Esophagus squamous epithelium (tissue), 5 donors: ENCODE data around the gene MAD1L1. TPM values are rescaled to one million over a fixed set of nuclear protein-coding genes. Genes with fewer than 3 reads are reported as not detected.

ENCODE experiments used
- DNase-seq: peaks from one replicate; lab custom pipeline; 2025; lab: John Stamatoyannopoulos, UW
- H3K27ac ChIP-seq, 4 donors: fragments of 200-600 bp; sonication (generic); one replicate each; pipeline ENCODE4 v1.5.1; 2016 to 2019; ENCODE audit warnings: mild to moderate bottlenecking in 1 of 4
- H3K27me3 ChIP-seq, 4 donors: fragments of 200-600 bp; sonication (generic); 1 replicate in 3 of 4; 2 replicates in 1 of 4; pipeline versions ENCODE4 v1.5.1 to v1.6.0; 2017 to 2021; ENCODE audit warnings: antibody characterized with exemption in 1 of 4
- H3K36me3 ChIP-seq, 3 donors: fragments of 200-600 bp; sonication (generic); one replicate each; pipeline ENCODE4 v1.5.1; 2016 to 2019
- H3K4me1 ChIP-seq, 3 donors: fragments of 200-600 bp; sonication (generic); one replicate each; pipeline ENCODE4 v1.5.1; 2017 to 2019
- H3K4me3 ChIP-seq, 4 donors: fragments of 200-600 bp; sonication (generic); 1 replicate in 3 of 4; 2 replicates in 1 of 4; pipeline ENCODE4 v1.5.1; 2016 to 2019; ENCODE audit warnings: mild to moderate bottlenecking in 2 of 4, moderate library complexity in 1 of 4
- H3K9me3 ChIP-seq, 3 donors: fragments of 200-600 bp; sonication (generic); one replicate each; pipeline ENCODE4 v1.5.1; 2016 to 2019
- POLR2A ChIP-seq, 4 donors: fragments of 450-650 bp; IDR thresholded peaks; one replicate each; pipeline ENCODE4 v1.6.1; 2017; ENCODE audit warnings: antibody characterized with exemption in 4 of 4, mild to moderate bottlenecking in 4 of 4, moderate library complexity in 3 of 4
- WGBS, 2 donors: methylation state at CpG; one replicate each; pipeline ENCODE4 v1.1.5; 2018; 5-methylcytosine and 5-hydroxymethylcytosine counted together
- intact Hi-C: fragments of 100-400 bp; cut with DNase I; formaldehyde crosslinking; loops from one replicate; pipeline ENCODE4 v1.15.0; 2022
- total RNA-seq, 4 donors: library from RNA; depleted of rRNA; stranded (reverse); fragments of >200 nt; gene quantifications; one replicate each; pipeline ENCODE4 v1.1.0, GENCODE V29; 2016
- TF ChIP-seq, protein P1 (sequence below), 6 experiments: fragments of 450-650 bp in 4 of 6; fragments of 200-600 bp in 2 of 6; sonication (generic) in 2 of 6; IDR thresholded peaks; one replicate each; pipeline ENCODE4 v1.5.1; 2016 to 2019; ENCODE audit warnings: antibody characterized with exemption in 6 of 6, mild to moderate bottlenecking in 4 of 6, moderate library complexity in 4 of 6
- donor health status: DM: yes; HTN: yes; CAD: no.

The MAD1L1 gene
- total RNA-seq, 4 donors from 2014 or later = 16.6 to 40.4 (median 30.2) TPM

GRCh38 chr7:1969459-1970284 is 263.1 kb downstream of the MAD1L1 start:
- no peaks in the 10 kb centered on the region for H3K4me1 ChIP-seq
- no peaks in the 10 kb centered on the region for H3K9me3 ChIP-seq
- intact Hi-C loops = no loop called here
- no peaks in the 10 kb centered on the region for H3K27me3 ChIP-seq
- DNase-seq = no peak
- H3K27ac ChIP-seq = no peak overlapping the region
- H3K36me3 ChIP-seq = peaks cover 0 to 13% (median 0%) of the 10 kb centered on the region in 3 donors
- TF ChIP-seq, protein P1, sequence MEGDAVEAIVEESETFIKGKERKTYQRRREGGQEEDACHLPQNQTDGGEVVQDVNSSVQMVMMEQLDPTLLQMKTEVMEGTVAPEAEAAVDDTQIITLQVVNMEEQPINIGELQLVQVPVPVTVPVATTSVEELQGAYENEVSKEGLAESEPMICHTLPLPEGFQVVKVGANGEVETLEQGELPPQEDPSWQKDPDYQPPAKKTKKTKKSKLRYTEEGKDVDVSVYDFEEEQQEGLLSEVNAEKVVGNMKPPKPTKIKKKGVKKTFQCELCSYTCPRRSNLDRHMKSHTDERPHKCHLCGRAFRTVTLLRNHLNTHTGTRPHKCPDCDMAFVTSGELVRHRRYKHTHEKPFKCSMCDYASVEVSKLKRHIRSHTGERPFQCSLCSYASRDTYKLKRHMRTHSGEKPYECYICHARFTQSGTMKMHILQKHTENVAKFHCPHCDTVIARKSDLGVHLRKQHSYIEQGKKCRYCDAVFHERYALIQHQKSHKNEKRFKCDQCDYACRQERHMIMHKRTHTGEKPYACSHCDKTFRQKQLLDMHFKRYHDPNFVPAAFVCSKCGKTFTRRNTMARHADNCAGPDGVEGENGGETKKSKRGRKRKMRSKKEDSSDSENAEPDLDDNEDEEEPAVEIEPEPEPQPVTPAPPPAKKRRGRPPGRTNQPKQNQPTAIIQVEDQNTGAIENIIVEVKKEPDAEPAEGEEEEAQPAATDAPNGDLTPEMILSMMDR (IDR thresholded peaks at IDR 0.05) = no peak
- TF ChIP-seq POLR2A (IDR thresholded peaks at IDR 0.05) = no peak
- no peak overlapping the region for H3K4me3 ChIP-seq
- 84 to 85% methylated on average over 8 of the region's 8 CpGs for WGBS, 2 donors

DNA sequence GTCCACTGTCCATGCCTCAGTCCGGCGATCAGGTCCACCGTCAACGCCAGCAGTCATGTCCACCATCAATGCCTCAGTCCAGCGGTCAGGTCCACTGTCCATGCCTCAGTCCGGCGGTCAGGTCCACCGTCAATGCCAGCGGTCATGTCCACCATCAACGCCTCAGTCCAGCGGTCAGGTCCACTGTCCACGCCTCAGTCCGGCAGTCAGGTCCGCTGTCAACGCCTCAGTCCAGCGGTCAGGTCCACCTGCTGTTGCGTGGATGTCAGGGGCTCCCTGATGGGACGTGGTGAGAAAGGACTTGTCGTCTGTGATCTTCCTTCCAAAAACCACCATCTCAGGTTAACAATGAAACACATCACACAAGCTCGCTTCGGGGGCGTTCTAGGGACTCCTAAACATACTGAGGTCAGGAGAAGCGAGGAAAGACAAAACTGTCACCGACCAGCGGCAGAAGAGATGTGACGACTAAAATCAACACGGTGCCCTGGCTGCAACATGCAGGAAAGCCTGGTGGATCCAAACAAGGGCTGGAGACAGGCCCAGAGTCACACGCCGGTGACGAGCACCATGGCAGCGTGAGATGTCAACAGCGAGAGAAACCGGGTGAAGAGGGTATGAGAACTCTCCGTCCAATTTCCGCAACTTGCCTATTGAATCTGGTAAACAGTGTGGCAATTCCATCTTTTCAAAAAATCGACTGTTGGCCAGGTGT is 264.2 kb downstream of the MAD1L1 start:
- Histone ChIP-seq H3K9me3 (no peaks in the 10 kb centered on the region), H3K4me1 (no peaks in the 10 kb centered on the region), H3K4me3 (no peak overlapping the region), H3K27ac (no peak overlapping the region), H3K36me3 (peaks cover 0 to 16% (median 0%) of the 10 kb centered on the region in 3 donors), H3K27me3 (no peaks in the 10 kb centered on the region)
- DNase-seq = no peak
- intact Hi-C loops = no loop called here
- TF ChIP-seq POLR2A (IDR thresholded peaks at IDR 0.05) = no peak
- TF ChIP-seq, protein P1 (IDR thresholded peaks at IDR 0.05) = no peak
- 95 to 98% methylated on average over 15 to 25 of the region's 36 CpGs for WGBS, 2 donors

DNA sequence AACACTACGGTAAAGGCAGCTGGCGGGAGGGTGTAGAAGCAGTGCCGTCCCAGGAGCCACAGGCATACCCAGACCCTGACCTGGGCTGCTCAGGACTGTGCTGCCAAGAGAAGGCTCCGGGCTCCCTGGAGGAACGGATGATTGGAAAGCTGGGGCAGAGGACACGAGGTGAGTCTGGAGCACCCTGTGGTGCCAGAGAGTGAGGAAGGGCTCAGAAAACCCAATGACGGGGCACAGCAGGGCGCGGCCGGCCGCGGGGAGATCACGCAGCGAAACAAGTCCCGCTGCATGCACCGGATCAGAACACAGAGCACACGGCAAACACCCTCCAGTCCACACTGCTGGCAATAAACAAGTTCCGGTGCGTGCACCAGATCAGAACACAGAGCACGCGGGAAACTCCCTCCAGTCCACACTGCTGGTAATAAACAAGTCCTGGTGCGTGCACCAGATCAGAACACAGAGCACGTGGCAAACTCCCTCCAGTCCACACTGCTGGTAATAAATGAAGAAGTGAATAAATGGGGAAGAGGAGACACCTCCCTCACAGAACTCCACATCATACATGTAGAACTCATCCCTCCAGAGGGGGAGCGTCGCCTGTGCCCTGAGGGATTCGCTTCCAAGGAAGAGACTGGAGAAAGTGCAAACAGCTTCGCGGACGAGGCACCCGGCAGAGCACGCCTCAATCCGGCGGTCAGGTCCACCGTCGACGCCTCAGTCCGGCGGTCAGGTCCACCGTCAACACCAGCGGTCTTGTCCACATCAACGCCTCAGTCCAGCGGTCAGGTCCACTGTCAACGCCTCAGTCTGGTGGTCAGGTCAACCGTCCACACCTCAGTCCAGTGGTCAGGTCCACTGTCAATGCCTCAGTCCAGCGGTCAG is 265.0 kb downstream of the MAD1L1 start:
- Histone ChIP-seq H3K4me3 (no peak overlapping the region), H3K27ac (no peak overlapping the region), H3K36me3 (peaks cover 0 to 20% (median 0%) of the 10 kb centered on the region in 3 donors), H3K4me1 (no peaks in the 10 kb centered on the region), H3K27me3 (no peaks in the 10 kb centered on the region), H3K9me3 (no peaks in the 10 kb centered on the region)
- intact Hi-C loops = no loop called here
- WGBS, 2 donors = 95% methylated on average over 36 to 45 of the region's 45 CpGs
- no peak for TF ChIP-seq POLR2A (IDR thresholded peaks at IDR 0.05)
- TF ChIP-seq, protein P1 (IDR thresholded peaks at IDR 0.05) = no peak
- DNase-seq = no peak

- no peaks in the 10 kb centered on the region for H3K9me3 ChIP-seq
- intact Hi-C loops = no loop called here
- WGBS, 2 donors = 91 to 92% methylated on average over 26 of the region's 26 CpGs
- no peak overlapping the region for H3K27ac ChIP-seq
- DNase-seq = no peak
- no peak overlapping the region for H3K4me3 ChIP-seq
- H3K36me3 ChIP-seq = peaks cover 0 to 20% (median 0%) of the 10 kb centered on the region in 3 donors
- no peaks in the 10 kb centered on the region for H3K27me3 ChIP-seq
- H3K4me1 ChIP-seq = no peaks in the 10 kb centered on the region
- TF ChIP-seq POLR2A (IDR thresholded peaks at IDR 0.05) = no peak
- TF ChIP-seq, protein P1 (IDR thresholded peaks at IDR 0.05) = no peak
These were observed 266.0 kb downstream of the MAD1L1 start for GRCh38 chr7:1966631-1967200.
